Muscle of leg (tissue), 11 donors: ENCODE data around the gene CLIC3. TPM values are rescaled to one million over a fixed set of nuclear protein-coding genes. Genes with fewer than 3 reads are reported as not detected.

ENCODE experiments used
- DNase-seq: peaks from one replicate; pipeline ENCODE4 v3.0.0; 2013
- H3K27ac ChIP-seq: one replicate; pipeline ENCODE4 v1.5.1; 2013; ENCODE audit warnings: mild to moderate bottlenecking, low read length, control low read depth
- H3K27me3 ChIP-seq: one replicate; pipeline ENCODE4 v1.6.1; 2013; ENCODE audit warnings: low read length; ENCODE audit not compliant: control insufficient read depth, insufficient read depth
- H3K36me3 ChIP-seq: one replicate; pipeline ENCODE4 v1.6.1; 2013; ENCODE audit warnings: low read length; ENCODE audit not compliant: control insufficient read depth, insufficient read depth
- H3K4me1 ChIP-seq: one replicate; pipeline ENCODE4 v1.6.1; 2013; ENCODE audit warnings: low read length; ENCODE audit not compliant: control insufficient read depth, insufficient read depth
- H3K4me3 ChIP-seq: one replicate; pipeline ENCODE4 v1.5.1; 2013; ENCODE audit warnings: low read length, control low read depth
- H3K9me3 ChIP-seq: replicated peaks from 2 replicates; pipeline ENCODE4 v1.6.1; 2013; ENCODE audit warnings: low read depth, low read length; ENCODE audit not compliant: control insufficient read depth
- WGBS: methylation state at CpG from one replicate; pipeline ENCODE4 v1.1.5; 2013; ENCODE audit warnings: missing lambda C conversion rate; ENCODE audit not compliant: insufficient coverage; 5-methylcytosine and 5-hydroxymethylcytosine counted together
- polyA plus RNA-seq, 8 donors: library from polyadenylated mRNA; unstranded; fragments of 120-200 nt; gene quantifications; one replicate each; pipeline versions ENCODE4 v1.2.1 to v1.2.3, GENCODE V29; 2013; ENCODE audit warnings: inconsistent platforms in 1 of 8, low replicate concordance in 1 of 8; ENCODE audit not compliant: insufficient read length in 8 of 8, insufficient read depth in 1 of 8
- total RNA-seq: library from RNA; stranded (reverse); fragments of 120-200 nt; gene quantifications from one replicate; pipeline ENCODE4 v1.2.4, GENCODE V29; 2013

The CLIC3 gene
- total and polyA plus RNA-seq, 9 donors, result 0.27 to 8.4 (median 0.60) TPM

DNA sequence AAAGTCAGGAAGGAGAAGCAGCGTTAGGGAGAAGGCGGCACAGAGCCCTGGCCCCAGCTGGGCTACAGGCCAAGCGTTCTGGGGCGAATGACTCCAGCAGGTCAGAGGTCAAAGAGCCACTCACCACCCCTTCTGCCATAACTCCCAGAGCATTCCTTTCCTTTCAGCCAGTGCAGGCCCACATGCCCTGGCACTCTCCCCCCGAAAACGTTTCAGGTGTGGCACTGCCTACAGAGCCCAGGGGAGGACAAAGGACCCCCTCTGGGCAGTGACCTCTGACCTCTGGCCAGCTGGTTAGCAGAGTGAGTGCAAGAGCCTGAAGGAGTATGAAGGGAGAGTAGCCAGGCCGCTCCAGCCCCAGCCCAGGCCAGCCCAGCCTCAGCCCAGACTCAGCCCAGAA lies 26.8 kb upstream of the CLIC3 start:
- Histone ChIP-seq H3K27ac (no peak overlapping the region), H3K4me1 (peaks cover 38% of the 10 kb centered on the region), H3K36me3 (peaks cover 3% of the 10 kb centered on the region), H3K27me3 (no peaks in the 10 kb centered on the region), H3K9me3 (no peaks in the 10 kb centered on the region), H3K4me3 (no peak overlapping the region)
- WGBS, result 51% methylated on average over 5 of the region's 7 CpGs
- DNase-seq, result no peak

DNA sequence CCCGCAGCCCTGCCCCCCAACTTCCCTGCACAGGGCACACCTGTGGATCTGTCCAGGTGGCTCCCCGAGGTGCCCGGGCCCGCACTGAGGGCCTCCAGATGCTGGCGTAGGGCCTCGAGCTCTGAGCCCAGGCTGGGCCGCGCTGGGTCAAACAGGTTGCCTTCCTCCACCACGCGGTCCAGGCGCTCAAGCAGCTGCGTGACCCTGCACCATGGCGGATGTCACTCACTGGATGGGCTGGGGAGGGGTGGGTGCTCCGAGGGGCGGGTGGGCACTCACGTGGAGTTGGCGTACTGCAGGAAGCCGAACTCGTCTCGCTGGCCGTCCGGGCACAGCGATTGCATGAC lies 26.3 kb upstream of the CLIC3 start:
- Histone ChIP-seq H3K4me1 (peaks cover 38% of the 10 kb centered on the region), H3K4me3 (no peak overlapping the region), H3K27me3 (no peaks in the 10 kb centered on the region), H3K36me3 (peaks cover 3% of the 10 kb centered on the region), H3K27ac (no peak overlapping the region), H3K9me3 (no peaks in the 10 kb centered on the region)
- no peak for DNase-seq
- WGBS, result 87% methylated on average over 23 of the region's 23 CpGs

DNA sequence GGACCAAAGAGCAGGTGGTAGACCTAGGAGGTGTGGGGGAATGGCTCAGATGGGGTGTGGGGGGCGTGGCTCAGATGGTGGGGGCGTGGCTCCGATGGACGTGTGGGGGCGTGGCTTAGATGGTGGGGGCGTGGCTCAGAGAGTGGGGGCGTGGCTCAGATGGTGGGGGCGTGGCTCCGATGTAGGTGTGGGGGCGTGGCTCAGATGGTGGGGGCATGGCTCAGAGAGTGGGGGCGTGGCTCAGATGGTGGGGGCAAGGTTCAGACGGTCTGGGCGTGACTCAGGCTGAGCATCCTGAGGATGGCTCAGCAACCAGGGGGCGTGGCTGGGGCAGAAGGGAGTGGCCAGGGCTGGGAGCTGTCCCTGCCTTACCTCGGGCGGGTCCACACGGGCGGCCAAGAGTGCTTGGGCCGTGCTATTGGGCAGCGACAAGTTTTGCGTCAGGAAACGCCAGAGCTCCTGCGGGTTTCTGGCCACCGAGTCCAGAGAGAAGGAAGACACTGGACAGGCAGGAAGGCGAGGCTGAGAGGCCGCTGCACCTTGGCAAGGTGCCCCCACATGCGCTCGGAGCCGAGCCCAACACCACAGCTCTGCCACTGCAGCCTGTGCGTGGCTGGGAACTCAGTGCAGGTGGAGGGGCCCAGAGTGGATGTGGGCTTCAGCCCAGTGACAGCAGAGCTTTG lies 25.8 kb upstream of the CLIC3 start:
- no peaks in the 10 kb centered on the region for H3K27me3 ChIP-seq
- WGBS, result 54% methylated on average over 17 of the region's 30 CpGs
- H3K4me1 ChIP-seq, result peaks cover 33% of the 10 kb centered on the region
- H3K27ac ChIP-seq, result no peak overlapping the region
- H3K4me3 ChIP-seq, result no peak overlapping the region
- DNase-seq, result no peak
- peaks cover 7% of the 10 kb centered on the region for H3K36me3 ChIP-seq
- H3K9me3 ChIP-seq, result no peaks in the 10 kb centered on the region

DNA sequence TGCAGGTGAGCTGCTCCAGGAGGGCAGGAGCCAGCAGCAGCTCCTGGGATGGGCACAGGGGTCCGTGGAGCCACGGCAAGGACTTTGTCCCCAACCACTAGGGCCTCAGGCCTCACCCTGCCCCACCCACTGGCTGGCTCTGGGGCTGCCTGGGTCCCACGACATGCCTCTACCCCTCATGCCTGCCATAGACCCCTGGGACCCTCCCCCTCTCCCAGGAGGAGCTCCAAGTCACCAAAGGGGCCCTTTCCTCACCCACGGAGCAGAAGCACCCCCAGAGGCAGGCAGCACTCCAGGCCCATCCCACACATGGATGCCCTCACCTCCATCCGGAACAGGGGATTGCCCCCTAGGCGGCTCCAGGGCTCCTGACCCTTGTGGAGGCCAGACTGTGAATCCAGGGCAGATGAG lies 25.2 kb upstream of the CLIC3 start:
- Histone ChIP-seq H3K9me3 (no peaks in the 10 kb centered on the region), H3K4me3 (no peak overlapping the region), H3K27ac (no peak overlapping the region), H3K4me1 (peaks cover 29% of the 10 kb centered on the region), H3K36me3 (peaks cover 13% of the 10 kb centered on the region), H3K27me3 (no peaks in the 10 kb centered on the region)
- 81% methylated on average over 4 of the region's 6 CpGs for WGBS
- no peak for DNase-seq

DNA sequence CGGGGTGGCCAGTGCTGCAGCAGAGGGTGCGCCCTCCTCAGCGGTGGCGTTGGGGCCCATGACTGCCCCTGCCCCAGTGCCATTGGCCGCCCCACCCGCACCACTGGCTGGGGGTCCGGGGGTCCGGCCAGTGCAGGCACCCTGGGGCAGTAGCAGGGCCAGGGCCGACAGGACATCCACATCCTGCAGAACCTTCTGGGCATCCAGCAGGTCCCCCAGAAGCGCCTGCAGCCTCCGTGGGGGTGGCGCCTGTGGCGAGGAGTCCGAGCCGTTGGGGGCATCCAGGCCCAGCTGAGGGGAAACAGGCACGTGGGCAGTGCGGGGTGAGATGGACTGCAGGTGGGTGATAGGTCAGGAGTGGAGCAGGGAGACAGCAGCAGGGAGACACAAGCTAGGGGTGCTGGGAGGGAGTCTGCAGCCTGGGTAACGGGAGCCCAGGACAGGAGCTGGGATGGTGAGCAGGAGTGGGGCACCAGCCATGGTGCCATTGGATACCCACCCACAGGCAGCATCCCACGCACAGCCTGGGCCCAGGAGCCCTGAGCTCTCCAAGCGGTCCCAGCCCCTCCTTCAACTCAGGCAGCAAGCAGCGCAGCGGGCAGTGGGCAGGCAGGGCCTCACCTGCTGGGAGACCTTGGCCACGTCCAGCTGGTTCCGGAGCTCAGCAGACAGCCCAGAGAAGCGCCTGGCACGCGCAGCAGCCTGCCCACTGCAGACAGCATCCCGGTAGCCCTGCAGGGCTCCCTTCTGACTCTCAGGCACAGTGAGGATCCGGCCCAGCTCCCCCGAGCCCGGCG lies 24.6 kb upstream of the CLIC3 start:
- H3K4me1 ChIP-seq, result peaks cover 24% of the 10 kb centered on the region
- H3K36me3 ChIP-seq, result peaks cover 19% of the 10 kb centered on the region
- no peaks in the 10 kb centered on the region for H3K9me3 ChIP-seq
- H3K27ac ChIP-seq, result no peak overlapping the region
- no peaks in the 10 kb centered on the region for H3K27me3 ChIP-seq
- DNase-seq, result no peak
- H3K4me3 ChIP-seq, result no peak overlapping the region
- WGBS, result 91% methylated on average over 31 of the region's 32 CpGs

DNA sequence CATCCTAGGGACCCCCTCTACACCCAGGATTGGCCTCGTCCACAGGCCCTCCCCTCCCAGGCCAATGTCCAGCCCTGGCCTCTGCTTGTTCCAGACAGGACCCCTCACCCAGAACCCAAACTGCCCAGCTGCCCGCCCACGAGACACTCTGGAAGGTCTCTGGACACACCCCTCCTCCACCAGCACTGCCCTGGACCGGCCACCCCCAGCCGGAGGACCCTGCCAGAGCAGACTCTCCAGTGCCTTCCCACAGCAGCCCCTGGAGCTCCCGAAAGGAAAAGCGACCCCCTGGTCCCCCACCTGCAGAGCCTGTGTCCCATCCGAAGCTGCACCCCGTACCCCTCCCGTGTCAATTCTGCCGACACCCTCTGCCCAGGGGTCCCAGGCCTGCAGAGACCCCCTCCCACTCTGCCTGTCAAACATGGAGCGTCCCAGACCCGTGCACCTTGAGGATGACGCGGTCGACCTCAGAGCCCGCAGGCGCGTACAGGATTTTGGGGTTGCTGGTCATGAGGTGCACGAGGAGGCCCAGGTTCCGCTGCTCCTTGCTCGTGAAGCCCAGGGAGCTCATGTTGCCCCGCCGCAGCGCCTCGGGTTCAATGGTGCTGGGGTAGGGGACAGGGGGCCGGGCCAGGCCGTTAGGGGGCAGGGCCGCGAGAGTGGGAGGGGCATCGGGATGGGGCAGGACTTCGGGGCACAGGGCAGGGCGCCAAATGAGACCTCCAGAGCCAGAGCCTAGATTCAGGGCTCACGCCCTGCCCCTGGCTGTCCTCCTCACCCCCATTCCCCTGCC lies 23.7 kb upstream of the CLIC3 start:
- no peak for DNase-seq
- Histone ChIP-seq H3K9me3 (no peaks in the 10 kb centered on the region), H3K4me3 (no peak overlapping the region), H3K4me1 (peaks cover 15% of the 10 kb centered on the region), H3K27me3 (no peaks in the 10 kb centered on the region), H3K27ac (no peak overlapping the region), H3K36me3 (peaks cover 23% of the 10 kb centered on the region)
- WGBS, result 86% methylated on average over 33 of the region's 34 CpGs

DNA sequence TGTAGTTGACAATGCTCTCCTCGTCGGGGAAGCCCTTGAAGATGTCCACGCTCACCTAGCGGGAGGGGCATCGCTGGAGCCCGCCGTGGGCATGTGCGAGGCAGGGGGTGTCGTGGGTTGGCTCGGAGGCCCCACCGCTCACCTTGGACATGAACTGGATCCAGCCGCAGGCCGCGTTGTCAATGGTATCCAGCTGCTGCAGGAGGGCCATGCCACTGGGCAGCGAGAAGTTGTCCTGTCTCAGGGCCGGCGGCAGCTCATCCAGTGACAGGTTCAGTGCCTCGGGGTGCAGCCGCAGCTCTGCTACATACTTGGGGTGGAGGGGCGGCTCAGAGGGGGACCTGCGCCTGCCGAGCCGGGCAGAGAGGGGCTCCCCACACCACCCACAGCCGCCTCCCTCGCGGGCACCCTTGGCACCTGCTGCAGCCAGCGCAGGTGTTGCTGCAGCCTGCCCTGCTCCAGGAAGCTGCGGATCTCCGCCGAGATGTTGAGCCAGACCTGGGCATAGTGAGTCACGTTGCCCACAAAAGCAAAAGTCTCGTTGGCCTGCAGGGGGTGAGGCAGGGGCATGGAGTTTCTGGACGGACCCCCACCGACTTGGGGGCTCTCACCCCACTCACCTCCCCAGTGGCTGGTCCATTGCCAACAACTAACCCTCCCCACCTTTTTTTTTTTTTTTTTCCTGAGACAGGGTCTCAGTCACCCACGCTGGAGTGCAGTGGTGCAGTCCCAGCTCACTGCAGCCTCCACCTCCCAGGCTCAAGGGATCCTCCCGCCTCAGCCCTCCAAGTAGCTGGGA lies 22.6 kb upstream of the CLIC3 start:
- no peaks in the 10 kb centered on the region for H3K9me3 ChIP-seq
- no peak overlapping the region for H3K27ac ChIP-seq
- peaks cover 29% of the 10 kb centered on the region for H3K36me3 ChIP-seq
- 89% methylated on average over 33 of the region's 36 CpGs for WGBS
- no peak for DNase-seq
- peaks cover 10% of the 10 kb centered on the region for H3K4me1 ChIP-seq
- no peaks in the 10 kb centered on the region for H3K27me3 ChIP-seq
- H3K4me3 ChIP-seq, result no peak overlapping the region

DNA sequence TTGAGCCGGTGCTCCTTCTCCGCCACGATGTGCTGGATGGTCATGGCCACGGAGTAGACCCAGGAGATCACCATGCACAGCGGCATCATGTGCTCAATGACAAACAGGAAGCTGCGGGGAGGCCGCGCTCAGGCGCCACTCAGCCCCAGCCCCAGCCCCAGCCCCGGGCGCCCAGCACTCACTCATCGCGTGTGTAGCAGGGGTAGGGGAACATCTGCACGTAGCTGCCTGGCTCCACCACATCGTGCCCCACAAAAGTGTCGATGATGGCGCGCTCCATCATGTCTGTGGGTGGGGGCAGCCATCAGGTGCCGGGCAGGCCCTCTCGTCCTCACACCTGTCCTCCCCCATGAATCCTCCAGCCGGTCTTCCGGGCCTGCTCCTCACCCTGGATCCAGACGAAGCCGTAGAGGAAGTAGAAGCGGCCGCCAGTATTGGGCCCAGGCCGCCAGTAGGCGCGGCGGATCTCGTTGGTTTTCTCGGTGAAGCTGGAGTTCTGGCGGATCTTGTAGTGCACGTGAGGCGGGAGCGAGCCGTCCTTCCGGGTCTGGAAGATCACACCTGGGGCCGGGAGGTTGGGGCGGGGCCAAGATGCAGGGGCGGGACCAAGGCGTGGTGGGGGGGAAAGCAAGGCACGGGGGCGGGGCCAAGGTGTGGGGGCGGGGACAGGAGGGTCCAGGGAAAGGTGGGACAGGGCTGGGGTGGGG lies 21.6 kb upstream of the CLIC3 start:
- WGBS, result 89% methylated on average over 30 of the region's 45 CpGs
- Histone ChIP-seq H3K27me3 (no peaks in the 10 kb centered on the region), H3K36me3 (peaks cover 32% of the 10 kb centered on the region), H3K27ac (no peak overlapping the region), H3K4me1 (peaks cover under 1% of the 10 kb centered on the region), H3K4me3 (no peak overlapping the region), H3K9me3 (no peaks in the 10 kb centered on the region)
- DNase-seq, result no peak

DNA sequence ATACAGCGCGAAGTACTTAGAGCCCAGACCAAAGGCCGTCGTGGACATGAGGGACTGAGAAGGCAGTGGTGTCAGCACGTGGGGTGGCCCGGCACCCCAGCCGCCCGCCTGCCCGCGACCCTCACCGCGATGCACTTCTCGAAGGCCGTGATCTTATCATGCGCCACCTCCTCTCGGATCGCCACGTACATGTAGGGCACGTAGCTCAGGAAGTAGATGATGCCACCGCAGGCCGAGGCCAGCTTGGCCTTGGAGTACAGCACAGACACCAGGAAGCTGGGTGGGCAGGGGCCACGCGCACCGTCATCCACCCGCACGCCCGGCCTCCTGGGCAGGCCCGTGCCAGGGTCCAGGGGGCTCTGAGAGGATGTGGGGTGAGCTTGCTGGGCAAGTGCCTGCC lies 20.7 kb upstream of the CLIC3 start:
- Histone ChIP-seq H3K9me3 (no peaks in the 10 kb centered on the region), H3K4me1 (no peaks in the 10 kb centered on the region), H3K27me3 (no peaks in the 10 kb centered on the region), H3K27ac (no peak overlapping the region), H3K4me3 (no peak overlapping the region), H3K36me3 (peaks cover 39% of the 10 kb centered on the region)
- 98% methylated on average over 28 of the region's 28 CpGs for WGBS
- DNase-seq, result no peak
